DOHH2 (cell line): ENCODE results near the gene TCEAL9.
A peak's percentile ranks its signal among the peaks of the same experiment; 100 is the strongest.

ENCODE experiments used
- H3F3A ChIP-seq: fragments of 200-600 bp; sonication (generic), shearing (Covaris generic); 2 replicates; pipeline ENCODE4 v1.6.0; 2016; ENCODE audit warnings: antibody characterized with exemption, mild to moderate bottlenecking; ENCODE audit not compliant: control insufficient read depth, insufficient read depth
- H3K27ac ChIP-seq: fragments of 200-600 bp; sonication (generic); 2 replicates; pipeline ENCODE4 v1.5.1; 2014; ENCODE audit warnings: low read depth, mild to moderate bottlenecking, low read length, moderate library complexity
- H3K27me3 ChIP-seq: fragments of 200-600 bp; sonication (generic); 2 replicates; pipeline ENCODE4 v1.6.1; 2014; ENCODE audit warnings: mild to moderate bottlenecking, low read length, mixed read lengths; ENCODE audit not compliant: control insufficient read depth
- H3K36me3 ChIP-seq: fragments of 200-600 bp; sonication (generic); 2 replicates; pipeline ENCODE4 v1.6.1; 2014; ENCODE audit warnings: mild to moderate bottlenecking, low read length, moderate library complexity, mixed read lengths; ENCODE audit not compliant: control insufficient read depth
- H3K4me1 ChIP-seq: fragments of 200-600 bp; sonication (generic); 2 replicates; pipeline ENCODE4 v1.6.1; 2014; ENCODE audit warnings: mild to moderate bottlenecking, low read length, mixed read lengths; ENCODE audit not compliant: control insufficient read depth
- H3K4me2 ChIP-seq: fragments of 200-600 bp; sonication (generic); 2 replicates; pipeline ENCODE4 v1.6.0; 2014; ENCODE audit warnings: mild to moderate bottlenecking, low read length, moderate library complexity
- H3K4me3 ChIP-seq: fragments of 200-600 bp; sonication (generic); 2 replicates; pipeline ENCODE4 v1.5.1; 2014; ENCODE audit warnings: mild to moderate bottlenecking, low read length, mixed read lengths
- H3K79me2 ChIP-seq: fragments of 200-600 bp; sonication (generic); 2 replicates; pipeline ENCODE4 v1.6.1; 2014; ENCODE audit warnings: mild to moderate bottlenecking, low read length, mixed read lengths; ENCODE audit not compliant: control insufficient read depth
- H3K9me2 ChIP-seq: fragments of 200-600 bp; sonication (generic); replicated peaks from 2 replicates; pipeline ENCODE4 v1.6.1; 2014; ENCODE audit warnings: mild to moderate bottlenecking, low read length, mixed read lengths; ENCODE audit not compliant: control insufficient read depth
- H3K9me3 ChIP-seq: fragments of 200-600 bp; sonication (generic); 2 replicates; pipeline ENCODE4 v1.6.1; 2014; ENCODE audit warnings: antibody characterized with exemption, low read length, mixed read lengths; ENCODE audit not compliant: control insufficient read depth, insufficient read depth
- H4K20me1 ChIP-seq: fragments of 200-600 bp; sonication (generic); 2 replicates; pipeline ENCODE4 v1.6.0; 2014; ENCODE audit warnings: low read depth, mild to moderate bottlenecking, antibody characterized with exemption, low read length, moderate library complexity; ENCODE audit not compliant: control insufficient read depth, insufficient read depth
- CTCF ChIP-seq: fragments of 200-600 bp; sonication (generic); IDR thresholded peaks from one replicate; pipeline ENCODE4 v1.5.1; 2014; ENCODE audit warnings: antibody characterized with exemption, mild to moderate bottlenecking, low read depth, low read length; ENCODE audit not compliant: poor library complexity, severe bottlenecking
- EZH2phosphoT487 ChIP-seq: fragments of 200-600 bp; sonication (generic); IDR thresholded peaks from 2 replicates; pipeline ENCODE4 v1.6.1; 2017; ENCODE audit warnings: borderline replicate concordance, mild to moderate bottlenecking, antibody characterized with exemption, low read length, moderate library complexity, mixed read lengths

TCEAL9 gene

DNA sequence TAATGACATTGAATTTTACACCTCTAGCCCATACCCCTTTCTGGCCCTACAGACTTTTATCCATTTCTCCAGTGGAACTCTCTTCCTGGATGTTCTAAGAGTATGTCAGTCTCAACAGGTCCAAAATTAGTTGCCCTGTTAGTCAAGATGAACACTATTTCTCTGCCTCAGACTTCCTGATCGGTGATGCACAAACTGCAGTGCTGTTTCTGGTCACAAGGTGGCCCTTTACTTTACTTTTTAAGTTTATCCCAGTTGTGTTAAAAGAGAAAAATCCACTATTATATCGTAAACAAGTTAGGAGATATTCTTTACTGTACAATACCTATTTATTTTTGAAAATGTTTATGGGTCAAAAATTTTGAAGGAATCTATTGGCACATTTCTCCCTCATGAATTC, 13.2 kb upstream of the TCEAL9 start:
- Histone ChIP-seq H3K9me2 (no peaks in the 10 kb centered on the region), H3K27me3 (no peaks in the 10 kb centered on the region), H3F3A (no peaks in the 10 kb centered on the region), H3K36me3 (no peaks in the 10 kb centered on the region), H3K4me1 (no peaks in the 10 kb centered on the region), H3K9me3 (no peaks in the 10 kb centered on the region), H4K20me1 (no peaks in the 10 kb centered on the region), H3K4me3 (no peak overlapping the region), H3K79me2 (no peaks in the 10 kb centered on the region), H3K4me2 (no peak overlapping the region), H3K27ac (no peak overlapping the region)
- no peak for TF ChIP-seq EZH2phosphoT487
- peak; percentile 44 for TF ChIP-seq CTCF

DNA sequence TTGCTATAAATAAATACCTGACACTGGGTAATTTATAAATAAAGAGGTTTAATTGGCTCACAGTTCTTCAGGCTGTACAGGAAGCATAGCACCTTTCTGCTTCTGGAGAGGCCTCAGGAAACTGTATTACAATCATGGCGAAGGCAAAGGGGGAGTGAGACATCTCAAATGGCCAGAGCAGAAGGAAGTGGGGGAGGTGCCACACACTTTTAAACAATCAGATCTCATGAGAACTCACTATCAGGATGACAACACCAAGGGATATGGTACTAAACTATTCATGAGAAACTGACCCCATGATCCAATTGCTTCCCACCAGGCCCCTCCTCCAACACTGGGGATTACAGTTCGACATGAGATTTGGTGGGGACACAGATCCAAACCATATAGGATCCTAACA, 11.7 kb upstream of the TCEAL9 start:
- H3K79me2 ChIP-seq, result no peaks in the 10 kb centered on the region
- H3K27ac ChIP-seq, result no peak overlapping the region
- H3K27me3 ChIP-seq, result no peaks in the 10 kb centered on the region
- H3K36me3 ChIP-seq, result no peaks in the 10 kb centered on the region
- TF ChIP-seq CTCF (no peak), EZH2phosphoT487 (no peak)
- no peaks in the 10 kb centered on the region for H4K20me1 ChIP-seq
- H3K4me1 ChIP-seq, result no peaks in the 10 kb centered on the region
- no peaks in the 10 kb centered on the region for H3K9me3 ChIP-seq
- H3K4me3 ChIP-seq, result no peak overlapping the region
- no peaks in the 10 kb centered on the region for H3K9me2 ChIP-seq
- no peaks in the 10 kb centered on the region for H3F3A ChIP-seq
- H3K4me2 ChIP-seq, result no peak overlapping the region

DNA sequence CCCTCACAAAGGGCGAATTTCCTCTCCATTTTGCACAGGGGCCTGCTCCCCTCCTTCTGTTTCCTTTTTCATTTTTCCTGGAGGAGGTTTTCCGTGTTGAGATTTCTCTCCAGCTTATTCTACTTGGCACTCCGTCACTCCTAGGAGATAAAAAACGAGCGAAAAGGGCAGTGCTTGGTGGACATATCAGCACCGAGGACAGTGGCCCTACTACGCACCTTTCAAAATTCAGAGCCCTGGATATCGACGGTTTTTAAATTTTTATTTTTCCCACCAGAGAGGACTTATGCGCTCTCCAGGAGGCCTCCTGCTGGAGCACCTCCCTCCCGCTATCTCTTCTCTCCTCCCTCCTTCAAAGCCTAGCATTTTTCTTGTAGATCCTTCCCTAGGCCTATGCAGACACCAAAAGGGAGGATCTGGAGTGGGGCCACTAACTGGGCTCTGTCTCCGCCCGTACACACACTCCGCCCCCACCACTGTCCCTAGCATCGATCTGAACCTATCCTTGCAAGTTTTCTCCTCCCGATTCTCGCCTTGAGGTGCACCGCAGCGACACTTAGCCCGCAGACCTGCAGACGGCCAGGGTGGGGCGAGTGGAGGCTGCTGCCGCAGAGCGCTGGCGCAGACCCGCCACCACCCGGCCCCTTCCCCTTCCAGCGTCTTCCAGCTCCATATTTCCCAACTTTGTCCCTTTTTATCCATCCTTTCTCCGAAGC, 8.5 kb upstream of the TCEAL9 start:
- H3K9me2 ChIP-seq, result no peaks in the 10 kb centered on the region
- H3K4me2 ChIP-seq, result no peak overlapping the region
- H3K4me3 ChIP-seq, result no peak overlapping the region
- no peaks in the 10 kb centered on the region for H3F3A ChIP-seq
- no peaks in the 10 kb centered on the region for H3K4me1 ChIP-seq
- H4K20me1 ChIP-seq, result no peaks in the 10 kb centered on the region
- H3K27me3 ChIP-seq, result no peaks in the 10 kb centered on the region
- H3K27ac ChIP-seq, result no peak overlapping the region
- TF ChIP-seq CTCF (no peak), EZH2phosphoT487 (no peak)
- no peaks in the 10 kb centered on the region for H3K79me2 ChIP-seq
- H3K36me3 ChIP-seq, result no peaks in the 10 kb centered on the region
- no peaks in the 10 kb centered on the region for H3K9me3 ChIP-seq
